ENCODE measurements around the gene RPS15. TPM values are rescaled to one million over a fixed set of nuclear protein-coding genes. Genes with fewer than 3 reads are reported as not detected.

RPS15 gene
- total and polyA plus RNA-seq, 2 donors (not counting 3 experiments of a cell fraction or from before 2014, with no cell fraction given) = 1,260 to 3,270 TPM

DNA sequence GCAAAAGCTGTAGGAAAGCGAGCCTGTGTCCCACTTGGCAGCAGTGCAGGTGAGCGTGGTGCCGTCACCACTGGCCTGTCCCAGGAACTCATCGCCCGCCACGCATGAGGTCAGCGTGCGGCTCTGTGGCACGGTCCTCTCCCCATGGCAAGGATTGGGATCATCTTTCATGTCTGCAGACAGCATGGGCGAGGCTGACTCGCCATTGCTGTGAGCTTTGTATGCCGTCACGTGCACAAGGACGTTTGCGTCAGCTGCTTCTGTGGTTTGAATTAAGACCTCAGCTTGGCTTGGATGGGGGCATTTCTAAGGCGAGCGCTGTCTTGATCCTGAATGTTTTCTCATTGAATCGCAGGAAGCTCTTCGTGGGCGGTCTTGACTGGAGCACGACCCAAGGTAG is 21.1 kb upstream of the RPS15 start:
- dilution Hi-C loops (cut with MboI; ENCODE audit: extremely low pct_ligation_motif_present, low sequenced_read_pairs) = no loop called here
- peaks cover 89% of the 10 kb centered on the region for H3K79me2 ChIP-seq (ENCODE audit: control insufficient read depth, insufficient read depth, low read length)
- peaks cover 19% of the 10 kb centered on the region for H3K4me1 ChIP-seq (ENCODE audit: control insufficient read depth, extremely low read depth, insufficient read depth, low read length)
- intact Hi-C loops (cut with micrococcal nuclease) = no loop called here
- no peak overlapping the region for H2AFZ ChIP-seq (ENCODE audit: low read depth, low read length)
- H3K4me2 ChIP-seq (ENCODE audit: insufficient read depth, low read length) = no peak overlapping the region
- BruUV-seq (replicated peaks) = no TSS peak
- ChIA-PET POLR2A (no interaction called here), CTCF (no interaction called here)
- FAIRE-seq (no peak), DNase-seq (ENCODE audit: low read depth, low spot score) (no peak)
- no peaks in the 10 kb centered on the region for H3K9me1 ChIP-seq (replicated peaks; ENCODE audit: control insufficient read depth, extremely low read depth, insufficient read depth, low read length)
- peaks cover 10 to 45% of the 10 kb centered on the region in 2 experiments for H3K36me3 ChIP-seq (ENCODE audit: control insufficient read depth in 2 of 2, extremely low read depth in 1 of 2, insufficient read depth in 2 of 2, low read length in 2 of 2)
- no peak overlapping the region for H3K4me3 ChIP-seq (replicated peaks in 1 of 3; ENCODE audit: insufficient read depth in 1 of 3, low read depth in 1 of 3, low read length in 3 of 3)
- H3K27ac ChIP-seq (ENCODE audit: insufficient read depth, low read depth, low read length) = no peak overlapping the region
- TF ChIP-seq FOS (IDR thresholded peaks at IDR 0.05; ENCODE audit: borderline replicate concordance, insufficient read depth, low read length) = no peak
- TF ChIP-seq JUN (IDR thresholded peaks at IDR 0.05; ENCODE audit: borderline replicate concordance, insufficient read depth, insufficient read length, low read depth) = no peak
- TF ChIP-seq CTCF (IDR thresholded peaks at IDR 0.05; ENCODE audit: extremely low read depth in 1 of 2, insufficient read depth in 1 of 2, low read depth in 1 of 2, low read length in 2 of 2) = no peak
- TF ChIP-seq POLR2AphosphoS5 (IDR thresholded peaks at IDR 0.05; ENCODE audit: insufficient read depth, low read depth, low read length) = no peak
- no peak for TF ChIP-seq POLR2A (IDR thresholded peaks at IDR 0.05; ENCODE audit: low read depth, low read length)
- no peak for TF ChIP-seq MAX (IDR thresholded peaks at IDR 0.05; ENCODE audit: insufficient read depth, insufficient read length)
- no peak for TF ChIP-seq EZH2 (IDR thresholded peaks at IDR 0.05; ENCODE audit: borderline replicate concordance, low read depth, low read length, severe bottlenecking)
- H3K9ac ChIP-seq (replicated peaks; ENCODE audit: extremely low read depth, insufficient read depth, low read length) = no peak overlapping the region
- H3K27me3 ChIP-seq (ENCODE audit: control insufficient read depth in 2 of 2, insufficient read depth in 2 of 2, low read length in 2 of 2) = no peaks in the 10 kb centered on the region
- H4K20me1 ChIP-seq (replicated peaks; ENCODE audit: control insufficient read depth, extremely low read depth, insufficient read depth, low read length) = no peaks in the 10 kb centered on the region
- H3K9me3 ChIP-seq (replicated peaks; ENCODE audit: control insufficient read depth, insufficient read depth, low read length) = no peaks in the 10 kb centered on the region
